GM12878 (cell line): ENCODE data around the gene PXMP2. TPM values are rescaled to one million over a fixed set of nuclear protein-coding genes. Genes with fewer than 3 reads are reported as not detected.

Experiments
- ASH2L ChIP-seq: fragments of 300-600, 200-600 bp; sonication (generic); IDR thresholded peaks from 2 replicates; pipeline ENCODE4 v1.6.1; 2017; ENCODE audit warnings: low read depth, mild to moderate bottlenecking, borderline replicate concordance
- BACH1 ChIP-seq: fragments of 450-650 bp; IDR thresholded peaks from 2 replicates; pipeline ENCODE4 v1.6.1; 2017; ENCODE audit warnings: mild to moderate bottlenecking, borderline replicate concordance
- CEBPZ ChIP-seq: fragments of 150-350 bp; IDR thresholded peaks from 2 replicates; pipeline ENCODE4 v1.6.1; 2016; ENCODE audit warnings: low read depth, low read length
- CHD2 ChIP-seq: IDR thresholded peaks from 2 replicates; pipeline ENCODE4 v1.6.1; 2011; ENCODE audit warnings: low read depth, low read length, improper control_type of control experiment, borderline replicate concordance
- CHD4 ChIP-seq: fragments of 200-600 bp; sonication (generic); IDR thresholded peaks from 2 replicates; pipeline ENCODE4 v1.6.1; 2016; ENCODE audit warnings: mild to moderate bottlenecking
- CREB1 ChIP-seq: IDR thresholded peaks from 2 replicates; pipeline ENCODE4 v1.6.1; 2012; ENCODE audit warnings: low read depth, mild to moderate bottlenecking, inconsistent platforms
- CREM ChIP-seq: IDR thresholded peaks from 2 replicates; pipeline ENCODE4 v1.6.1; 2014; ENCODE audit warnings: antibody characterized with exemption, low read depth
- CTCF ChIP-seq, 3 experiments: IDR thresholded peaks in 2 of 3; conservative IDR thresholded peaks in 1 of 3; 2 replicates each; pipeline ENCODE4 v1.5.1; 2011; ENCODE audit warnings: low read depth in 3 of 3, low read length in 3 of 3, mild to moderate bottlenecking in 3 of 3, control low read depth in 2 of 3, moderate library complexity in 2 of 3, inconsistent platforms in 1 of 3, mixed read lengths in 1 of 3; ENCODE audit not compliant: control insufficient read depth in 2 of 3, insufficient read depth in 1 of 3; ENCODE audit errors: extremely low read depth in 1 of 3
- GATAD2B ChIP-seq: fragments of 450-650 bp; conservative IDR thresholded peaks from 2 replicates; pipeline ENCODE4 v1.6.1; 2017; ENCODE audit warnings: low read depth, mild to moderate bottlenecking, moderate library complexity
- JUNB ChIP-seq: IDR thresholded peaks from 2 replicates; pipeline ENCODE4 v1.6.1; 2016; ENCODE audit warnings: antibody characterized with exemption, mild to moderate bottlenecking
- KDM1A ChIP-seq: fragments of 200-600 bp; sonication (generic); IDR thresholded peaks from 2 replicates; pipeline ENCODE4 v1.6.1; 2016; ENCODE audit warnings: borderline replicate concordance
- NR2F1 ChIP-seq: fragments of 450-650 bp; conservative IDR thresholded peaks from 2 replicates; pipeline ENCODE4 v1.6.1; 2017; ENCODE audit warnings: mild to moderate bottlenecking
- PAX8 ChIP-seq: fragments of 450-650 bp; IDR thresholded peaks from 2 replicates; pipeline ENCODE4 v1.6.1; 2017; ENCODE audit warnings: mild to moderate bottlenecking, moderate library complexity
- PML ChIP-seq: IDR thresholded peaks from 2 replicates; pipeline ENCODE4 v1.6.1; 2012; ENCODE audit warnings: low read length, inconsistent platforms
- POLR2AphosphoS2 ChIP-seq: IDR thresholded peaks from 2 replicates; pipeline ENCODE4 v1.6.1; 2011; ENCODE audit warnings: low read depth, mild to moderate bottlenecking, low read length, improper control_type of control experiment, moderate library complexity
- POU2F2 ChIP-seq: IDR thresholded peaks from 3 replicates; pipeline ENCODE4 v1.6.1; 2011; ENCODE audit warnings: low read depth, mild to moderate bottlenecking, low read length, borderline replicate concordance
- SRF ChIP-seq, 2 experiments: IDR thresholded peaks; 2 replicates each; pipeline ENCODE4 v1.6.1; 2011; ENCODE audit warnings: low read depth in 2 of 2, low read length in 2 of 2, mild to moderate bottlenecking in 1 of 2, moderate library complexity in 1 of 2
- STAT1 ChIP-seq: fragments of 450-650 bp; conservative IDR thresholded peaks from 2 replicates; pipeline ENCODE4 v1.6.1; 2014; ENCODE audit warnings: antibody characterized with exemption, mild to moderate bottlenecking
- TAF1 ChIP-seq: IDR thresholded peaks from 2 replicates; pipeline ENCODE4 v1.6.1; 2011; ENCODE audit warnings: mild to moderate bottlenecking, low read depth, low read length, borderline replicate concordance
- TCF12 ChIP-seq: IDR thresholded peaks from 2 replicates; pipeline ENCODE4 v1.6.1; 2011; ENCODE audit warnings: low read depth, mild to moderate bottlenecking, low read length
- ZBTB11 ChIP-seq: fragments of 450-650 bp; formaldehyde crosslinking; IDR thresholded peaks from 2 replicates; pipeline ENCODE4 v1.5.0; 2022; ENCODE audit warnings: mild to moderate bottlenecking, missing genetic modification characterization
- ZSCAN29 ChIP-seq: fragments of 450-650 bp; IDR thresholded peaks from 2 replicates; pipeline ENCODE4 v1.6.1; 2017; ENCODE audit warnings: mild to moderate bottlenecking, moderate library complexity
- polyA plus RNA-seq, 11 experiments: library from polyadenylated mRNA; depleted of rRNA in 4 of 11; unstranded in 6 of 11; stranded (reverse) in 5 of 11; fragments of >200 nt; fragmentation: Nextera tagmentation in 4 of 11; fragmentation: Illumina TruSeq in 1 of 11; extraction: Ambion mirVana in 4 of 11; extraction: Trizol in 1 of 11; gene quantifications; 1 replicate in 1 of 11; 2 replicates in 10 of 11; pipeline versions ENCODE4 v1.2.1 to v1.2.3, GENCODE V29; 2011 to 2016; ENCODE audit warnings: inconsistent platforms in 2 of 11, missing spikeins in 2 of 11, low read depth in 1 of 11
- total RNA-seq, 4 experiments: library from RNA; depleted of rRNA in 3 of 4; stranded (reverse); fragments of >200 nt in 3 of 4; fragmentation: Illumina TruSeq in 1 of 4; extraction: Trizol in 1 of 4; gene quantifications; 2 replicates each; pipeline versions ENCODE4 v1.2.1 to v1.2.3, GENCODE V29; 2013 to 2021

The PXMP2 gene
- total and polyA plus RNA-seq, 10 of the 15 experiments (the other 5 are each of a cell fraction or from before 2014, with no cell fraction given) = 4.0 to 97.8 (median 42.0) TPM

- TF ChIP-seq POU2F2 = peak; percentile 11; the same call in 1 of the 3 replicates
- TF ChIP-seq PML = 0 out of 2 replicates have a peak, but pooled peaks have one; percentile 61
- 0 out of 6 replicates have a peak, but pooled peaks of 1 of the 3 experiments have one; percentile 7 for TF ChIP-seq CTCF (IDR thresholded peaks at IDR 0.05 in 2 of 3, conservative IDR thresholded peaks at IDR 0.05 in 1 of 3; ENCODE audit: control insufficient read depth in 2 of 3, extremely low read depth in 1 of 3, insufficient read depth in 1 of 3, low read depth in 3 of 3, low read length in 3 of 3)
- TF ChIP-seq POLR2AphosphoS2 = no peak; the same call in 1 of the 2 replicates
- TF ChIP-seq ZBTB11 (CRISPR knock-in tag) = peak; percentile 79
- peak; percentile 69; the same call in 1 of the 2 replicates for TF ChIP-seq TCF12
- peak; percentile 65 for TF ChIP-seq TAF1
- TF ChIP-seq CEBPZ = no peak
- no peak for TF ChIP-seq ZSCAN29
- peak; percentile 54 for TF ChIP-seq NR2F1
- no peak for TF ChIP-seq CHD4
- no peak for TF ChIP-seq JUNB
- peak; percentile 100 for TF ChIP-seq BACH1
- peak; percentile 97 for TF ChIP-seq GATAD2B
- TF ChIP-seq CHD2 = peak; percentile 97
- TF ChIP-seq ASH2L = no peak
- TF ChIP-seq SRF (IDR thresholded peaks at IDR 0.05; ENCODE audit: low read depth in 2 of 2, low read length in 2 of 2) = 0 out of 4 replicates have a peak, but pooled peaks of 1 of the 2 experiments have one; percentile 8
- TF ChIP-seq CREB1 = peak; percentile 77
- TF ChIP-seq CREM = no peak
- TF ChIP-seq STAT1 = 0 out of 2 replicates have a peak, but pooled peaks have one; percentile 20
- no peak for TF ChIP-seq PAX8
- no peak for TF ChIP-seq KDM1A
Observed at GRCh38 chr12:132710405-132711079, 23.2 kb downstream of the PXMP2 start, which contains the start of gene PGAM5 (continued).
